HG02759 (cell line): ENCODE measurements around the gene STOM.

Experiments
- ATAC-seq: cut with Tn5 transposase; IDR thresholded peaks from one replicate; pipeline ENCODE4 v1.9.1; 2021; ENCODE audit warnings: mild to moderate bottlenecking, moderate library complexity; ENCODE audit not compliant: unreplicated experiment

STOM gene

DNA sequence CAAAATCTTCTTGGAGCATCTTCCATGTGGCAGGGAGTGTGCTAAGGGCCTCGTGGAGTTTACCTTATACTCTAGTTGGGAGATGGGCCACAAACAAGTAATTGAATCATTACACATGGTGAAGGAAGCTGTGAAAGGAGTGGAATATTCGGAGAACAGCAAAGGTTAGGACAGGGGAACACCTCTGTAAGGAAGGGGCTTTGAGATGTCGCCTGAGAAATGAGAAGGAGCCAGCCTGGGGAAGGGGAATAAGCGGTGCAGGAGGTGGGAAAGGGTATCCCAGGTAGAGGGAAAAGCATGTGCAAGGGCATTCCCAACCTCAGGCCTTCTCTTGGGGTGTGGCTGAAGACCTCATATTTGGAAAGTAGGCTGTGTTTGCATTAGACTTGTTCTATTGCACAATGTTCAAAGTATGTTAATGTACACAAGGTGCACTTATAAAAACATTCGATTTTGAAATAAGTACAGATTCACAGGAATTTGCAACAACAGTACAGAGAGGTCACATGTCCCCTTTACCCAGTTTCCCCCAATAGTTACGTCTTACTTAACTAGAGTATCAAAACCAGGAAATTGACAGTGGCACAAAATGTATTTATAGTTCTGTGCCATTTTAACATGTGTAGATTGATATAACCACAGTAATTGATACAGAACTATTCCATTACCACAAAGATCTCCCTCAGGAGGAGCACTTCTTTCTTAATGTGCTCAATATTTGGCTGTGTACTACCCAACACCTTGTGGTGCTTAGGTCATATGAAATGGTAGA, 2.4 kb upstream of the STOM start:
- ATAC-seq = no peak

DNA sequence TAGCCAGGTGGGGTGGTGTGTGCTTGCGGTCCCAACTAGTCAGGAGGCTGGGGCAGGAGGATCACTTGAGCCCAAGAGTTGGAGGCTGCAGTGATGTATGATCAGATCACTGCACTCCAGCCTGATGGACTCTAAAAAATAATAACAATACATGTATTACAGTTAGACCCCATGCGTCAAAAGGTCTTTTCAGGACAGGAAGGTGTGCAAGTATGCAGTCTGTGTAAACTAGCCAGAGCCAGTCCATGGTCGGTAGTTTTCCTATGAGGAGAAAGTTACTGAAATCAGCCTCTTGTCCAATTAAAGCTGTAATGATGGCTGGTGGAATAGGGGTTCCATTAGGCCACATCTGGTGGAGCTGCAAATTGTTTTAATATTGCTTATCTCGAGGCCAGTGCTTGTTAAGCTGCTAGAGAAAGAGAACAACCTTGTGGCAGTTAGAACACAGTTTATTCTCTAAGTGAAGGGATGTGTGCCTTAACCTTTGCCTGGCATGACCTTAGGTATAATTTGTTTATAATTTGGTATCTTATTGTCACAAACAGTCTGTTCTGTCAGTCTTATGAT, 1.5 kb upstream of the STOM start:
- ATAC-seq = no peak

DNA sequence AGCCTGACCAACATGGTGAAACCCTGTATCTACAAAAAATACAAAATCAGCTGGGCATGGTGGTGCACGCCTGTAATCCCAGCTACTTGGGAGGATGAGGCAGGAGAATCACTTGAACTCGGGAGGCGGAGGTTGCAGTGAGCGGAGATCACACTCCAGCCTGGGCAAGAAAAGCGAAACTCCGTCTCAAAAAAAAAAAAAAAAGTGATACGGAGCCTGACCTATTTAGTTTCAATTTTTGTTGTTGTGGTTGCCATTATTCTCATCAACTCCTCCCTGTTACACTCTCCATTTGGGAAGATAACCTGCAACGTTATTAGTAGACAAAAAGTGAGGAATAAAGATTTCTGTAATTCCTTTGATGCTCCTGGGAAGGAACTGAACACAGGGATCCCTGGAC, 1.3 kb downstream of the STOM start:
- no peak for ATAC-seq

DNA sequence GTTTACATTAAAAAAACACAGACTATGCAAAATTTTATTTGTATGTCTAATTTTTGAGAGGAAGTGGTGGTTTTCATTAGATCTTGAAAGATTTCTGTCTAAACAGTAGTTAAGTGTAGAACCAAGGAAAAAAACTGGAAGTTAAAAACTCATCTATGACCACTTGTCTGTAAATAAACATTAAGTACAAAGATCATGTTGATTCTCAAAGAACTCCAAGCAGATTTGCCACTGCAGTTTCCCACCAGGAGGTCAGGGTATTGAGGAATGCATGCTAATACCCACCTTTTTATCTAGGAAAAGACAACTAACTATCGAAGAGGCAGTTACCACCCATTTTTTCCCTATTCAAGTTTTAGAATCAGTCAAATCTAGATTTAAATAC, 1.9 kb downstream of the STOM start:
- no peak for ATAC-seq

DNA sequence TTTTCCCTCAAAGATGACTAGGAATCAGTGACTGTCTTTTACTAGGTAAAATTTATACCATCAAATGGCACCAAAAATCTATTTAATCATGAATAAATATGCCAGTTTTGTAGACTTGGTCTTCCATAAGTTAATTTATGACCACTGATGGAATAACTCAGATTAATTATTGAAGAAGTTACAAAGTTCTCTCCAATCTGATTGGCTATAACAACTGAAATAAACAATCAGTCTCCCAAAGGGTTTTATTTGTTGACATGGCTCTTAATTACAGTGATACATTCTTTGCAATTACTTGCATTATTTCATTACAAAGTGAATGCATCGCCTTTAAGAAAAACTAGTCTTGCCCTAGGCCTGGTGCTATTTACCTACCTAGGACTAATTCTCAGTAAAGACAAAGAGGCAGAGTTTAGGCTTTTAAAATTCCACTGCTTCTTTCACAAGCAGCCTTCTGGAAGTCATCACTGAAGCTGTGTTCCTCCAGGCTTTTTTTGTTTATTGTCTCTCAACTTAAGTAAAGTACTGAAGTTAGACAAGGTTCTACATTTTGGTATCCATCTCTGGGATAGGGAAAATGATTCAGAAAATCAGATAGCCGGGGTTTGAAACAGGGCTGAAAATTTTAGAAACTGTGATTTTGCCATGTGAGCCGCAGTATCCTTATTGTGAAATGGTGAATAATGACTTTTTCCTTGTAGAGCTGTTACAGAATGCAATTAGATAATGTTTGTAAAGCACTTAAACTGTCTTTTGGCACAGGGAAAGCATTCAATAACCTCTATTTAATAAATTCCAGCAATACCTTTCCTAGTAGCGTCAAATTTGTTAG, 2.5 kb downstream of the STOM start:
- no peak for ATAC-seq

DNA sequence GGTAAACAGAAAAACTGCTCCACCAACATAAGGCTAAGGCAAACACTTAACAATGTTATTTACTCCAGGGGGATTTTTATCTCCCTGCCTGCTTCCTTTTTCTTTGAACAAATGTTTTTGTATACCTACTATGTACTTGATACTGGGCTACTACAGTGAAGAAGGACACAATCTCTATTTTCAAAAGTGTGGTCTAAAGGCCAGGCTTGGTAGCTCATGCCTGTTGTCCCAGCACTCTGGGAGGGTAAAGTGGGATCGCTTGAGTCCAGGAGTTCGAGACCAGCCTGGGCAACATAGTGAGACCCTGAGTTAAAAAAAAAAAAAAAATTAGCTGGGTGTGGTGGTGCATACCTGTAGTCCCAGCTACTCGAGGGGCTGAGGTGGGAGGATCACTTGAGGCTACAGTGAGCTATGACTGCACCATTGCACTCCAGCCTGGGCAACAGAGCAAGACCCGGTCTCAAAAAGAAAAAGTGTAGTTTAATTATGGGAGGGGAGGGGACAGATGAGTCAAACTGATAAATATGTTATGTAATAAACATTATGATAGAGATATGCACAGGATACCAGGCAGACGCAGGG, 3.3 kb downstream of the STOM start:
- ATAC-seq = no peak

DNA sequence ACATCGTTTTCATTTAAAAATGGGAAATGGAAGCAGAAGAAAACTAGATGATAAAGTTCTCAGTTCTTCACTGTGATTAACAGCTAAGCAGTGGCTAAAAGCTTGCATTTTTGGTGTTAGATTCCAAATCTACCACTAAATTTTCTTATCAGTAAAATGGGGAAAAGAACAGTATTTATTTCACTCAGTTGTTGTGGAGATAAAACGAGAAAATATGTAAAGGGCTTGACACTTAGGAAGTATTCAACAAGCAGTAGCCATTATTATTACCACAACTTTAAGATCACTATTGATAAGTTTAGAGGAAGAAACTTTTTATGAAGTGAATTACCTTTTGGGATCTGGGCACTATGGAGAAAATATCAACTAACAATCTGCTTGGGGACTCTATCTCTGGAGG, 4.5 kb downstream of the STOM start:
- ATAC-seq = no peak

DNA sequence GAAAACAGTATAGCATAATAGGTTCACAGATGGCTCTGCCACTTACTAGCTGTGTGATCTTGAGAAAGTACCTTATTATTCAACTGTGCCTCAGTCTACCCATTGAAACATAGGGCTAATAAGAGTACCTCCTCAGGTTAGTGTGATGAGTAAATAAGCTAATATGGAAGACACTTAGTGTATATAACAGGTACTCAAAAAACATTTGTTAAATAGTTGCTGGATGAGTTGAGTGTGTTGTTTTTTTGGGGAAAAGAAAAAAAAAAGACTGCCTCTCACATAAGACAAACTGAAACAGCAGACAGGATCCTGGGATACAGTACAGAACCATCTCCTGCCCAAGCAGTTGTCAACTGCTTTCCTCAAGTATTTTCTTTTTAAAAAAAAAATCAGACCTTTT, 5.2 kb downstream of the STOM start:
- ATAC-seq = no peak

DNA sequence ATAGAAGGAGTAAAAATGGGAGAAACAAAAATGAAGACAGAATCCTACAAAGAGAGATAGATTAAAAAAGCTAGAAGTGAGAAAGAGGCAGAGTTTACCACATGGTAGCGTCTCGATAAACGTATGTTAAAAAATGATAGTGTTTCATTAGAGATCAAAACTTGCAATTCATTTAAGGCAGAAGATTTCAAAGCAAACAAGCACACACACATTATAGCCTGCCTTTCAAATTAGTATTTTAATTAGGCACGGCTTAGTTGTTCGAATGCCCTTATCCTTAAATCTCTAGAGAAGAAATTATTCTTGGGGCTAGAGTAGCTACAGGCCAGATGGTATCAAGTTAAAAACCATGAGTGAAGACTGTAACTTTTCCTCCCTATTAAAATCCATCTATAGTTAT, 6.0 kb downstream of the STOM start:
- no peak for ATAC-seq

DNA sequence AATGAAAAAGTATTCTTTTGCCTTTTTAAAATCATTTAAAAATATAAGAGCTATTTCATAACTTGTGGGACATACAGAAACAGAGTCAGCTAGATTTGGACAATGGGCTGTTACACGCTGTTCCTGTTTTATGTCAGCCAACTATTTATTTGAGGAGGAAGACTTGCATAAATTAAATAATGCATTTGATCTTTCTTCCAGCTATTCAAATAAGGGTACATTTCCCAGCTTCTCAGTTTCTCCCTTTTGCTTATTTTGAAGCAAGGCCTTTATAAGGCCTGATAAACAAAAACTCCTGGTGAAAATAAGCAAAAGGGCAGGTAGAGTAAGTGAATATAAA, 6.5 kb downstream of the STOM start:
- ATAC-seq = no peak

DNA sequence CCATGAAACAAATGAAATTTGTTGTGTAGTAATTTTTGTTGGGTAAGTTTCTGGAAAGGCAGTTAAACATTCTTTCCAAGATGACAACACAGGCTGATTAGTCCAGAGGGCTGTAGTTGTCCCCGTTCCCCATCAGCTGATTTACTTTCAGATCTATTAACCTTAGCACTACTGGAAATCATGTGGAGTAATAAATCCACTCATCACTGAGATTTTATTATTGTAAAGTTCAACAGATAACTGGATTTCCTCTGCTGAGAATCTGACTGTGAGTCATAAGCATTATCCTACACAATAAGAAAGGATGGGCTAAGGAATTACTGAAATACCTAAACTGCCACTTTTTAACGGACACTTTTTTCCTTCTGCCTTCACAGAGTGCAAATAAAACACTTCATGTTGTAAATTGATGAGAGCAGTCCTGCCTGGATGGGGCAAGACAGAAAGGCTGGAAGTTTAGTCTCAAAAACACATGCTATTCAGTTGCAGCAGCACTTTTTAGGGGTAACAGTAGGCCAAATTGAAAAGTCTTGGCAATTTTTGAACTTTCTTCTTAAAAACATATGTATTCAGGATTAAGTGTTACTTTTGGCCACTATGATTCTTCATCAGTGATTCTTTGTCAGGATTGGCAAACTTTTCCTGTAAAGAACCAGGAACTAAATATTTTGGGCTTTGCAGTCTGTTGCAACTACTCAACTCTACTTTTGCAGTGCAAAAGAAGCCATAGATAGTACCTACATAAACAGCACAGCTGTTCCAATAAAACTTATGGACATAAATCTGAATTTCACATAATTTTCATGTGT, 7.0 kb downstream of the STOM start:
- ATAC-seq = no peak

DNA sequence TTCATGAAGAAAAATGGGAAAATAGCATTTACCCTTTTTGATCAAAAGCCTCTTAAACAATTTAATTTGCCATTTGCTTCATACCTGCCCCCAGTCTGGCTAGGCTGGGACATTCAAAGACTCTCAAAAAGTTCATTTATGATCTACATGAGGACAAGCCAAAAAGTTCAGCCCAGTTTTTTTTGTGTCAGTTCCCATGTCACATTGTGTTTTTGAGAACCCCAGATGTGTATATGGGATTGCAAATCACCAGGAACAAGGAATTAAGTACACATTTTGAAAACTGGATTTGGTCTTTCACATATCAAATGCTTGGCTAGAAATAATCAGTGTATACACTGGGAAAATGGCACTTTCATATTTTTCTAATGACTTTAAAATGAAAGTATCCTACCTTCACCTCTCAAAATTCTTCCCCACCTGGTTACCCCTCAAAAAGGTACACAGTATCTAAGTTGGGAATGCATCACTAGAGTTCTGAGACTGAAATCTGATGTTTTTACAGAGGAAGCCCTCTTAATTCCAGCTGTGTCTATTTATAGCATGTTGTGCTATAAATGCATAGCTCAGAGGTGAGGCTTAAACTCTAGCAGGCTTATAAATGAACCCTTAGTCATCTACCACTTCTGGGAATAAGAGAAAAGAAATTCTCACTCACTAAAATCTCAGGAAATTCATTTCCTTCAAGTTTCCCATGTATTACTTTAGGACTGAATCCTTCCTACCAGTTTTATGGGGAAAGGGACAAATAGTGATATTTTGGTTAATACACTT, 9.3 kb downstream of the STOM start:
- ATAC-seq = no peak

DNA sequence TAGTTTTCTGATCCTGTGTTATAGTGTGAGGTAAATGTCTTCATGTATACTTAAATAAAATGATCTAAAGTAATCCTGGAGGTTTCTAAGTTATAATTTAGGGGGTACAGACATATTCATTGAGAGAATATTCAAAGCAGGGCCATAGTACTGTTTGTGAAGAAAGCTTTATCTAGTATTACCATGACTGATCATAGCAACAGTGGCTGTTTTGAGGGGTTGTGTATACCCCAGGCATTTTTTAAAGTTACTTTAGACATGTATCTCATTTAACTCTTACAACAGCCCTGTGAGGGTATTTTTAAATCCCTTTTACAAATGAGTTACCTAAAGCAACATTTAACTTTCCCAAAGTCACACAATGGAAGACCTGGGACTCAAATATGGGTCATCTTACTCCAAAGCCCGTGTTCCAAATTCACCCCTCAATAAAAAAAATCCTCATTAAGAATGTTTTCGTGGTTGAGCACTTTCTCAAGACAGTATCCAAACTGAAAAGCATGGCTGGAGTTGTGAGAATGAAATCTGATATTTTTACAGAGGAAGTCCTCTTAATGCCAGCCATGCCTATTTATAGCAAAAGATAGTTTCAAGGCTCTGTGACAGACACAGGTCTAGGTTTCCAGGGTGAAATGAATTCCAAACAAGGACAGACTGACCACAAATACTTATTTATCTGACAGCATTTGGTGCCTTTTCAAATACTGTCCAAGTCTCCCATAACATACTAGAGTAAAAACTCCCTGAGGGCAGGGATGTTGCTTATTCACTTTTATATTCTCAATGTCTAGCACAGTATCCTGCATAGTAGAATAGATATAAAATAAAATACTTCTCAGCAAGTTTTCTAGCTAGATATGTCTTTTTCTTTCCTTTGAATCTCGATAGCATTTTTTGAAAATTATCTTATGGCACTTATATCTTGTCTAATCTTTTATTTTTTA, 10.4 kb downstream of the STOM start:
- ATAC-seq = peak; percentile 13

DNA sequence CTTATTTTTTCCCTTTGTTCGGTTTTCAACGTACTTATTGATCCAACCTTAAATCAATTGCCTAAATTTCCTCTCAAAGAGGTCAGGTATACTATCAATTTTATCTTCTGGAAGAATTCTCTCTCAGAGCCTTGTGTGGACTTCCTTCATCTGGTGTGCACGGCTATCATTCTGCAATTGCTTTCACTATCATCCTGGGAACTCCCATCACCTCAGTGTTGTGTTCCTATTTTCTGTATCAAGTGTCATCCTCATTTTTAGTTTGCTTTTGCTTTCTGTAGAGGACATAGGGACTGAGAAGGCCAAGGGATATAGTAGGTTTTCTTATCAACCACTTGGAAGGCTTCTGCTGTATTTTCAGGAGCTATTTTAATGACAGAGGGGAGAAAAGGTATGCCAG, 11.3 kb downstream of the STOM start:
- peak; percentile 59 for ATAC-seq

DNA sequence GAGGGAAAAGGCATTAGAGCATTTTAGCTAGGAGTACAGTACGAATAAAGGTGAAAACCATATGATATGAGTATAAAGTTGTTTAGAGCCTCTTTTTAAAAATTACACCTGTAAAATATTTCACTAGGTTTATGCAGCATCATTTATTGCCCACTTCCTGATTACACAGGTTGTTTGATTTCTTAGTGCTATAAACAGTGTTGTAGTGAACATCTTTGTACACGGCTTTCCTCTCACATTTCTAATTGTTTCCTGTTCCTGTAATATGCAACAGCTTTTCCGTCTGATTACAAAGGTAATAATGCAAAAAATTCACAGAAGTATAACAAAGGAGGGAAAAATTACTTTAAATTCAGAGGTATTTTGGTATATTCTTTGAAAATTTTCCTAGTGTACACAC, 13.0 kb downstream of the STOM start:
- no peak for ATAC-seq

DNA sequence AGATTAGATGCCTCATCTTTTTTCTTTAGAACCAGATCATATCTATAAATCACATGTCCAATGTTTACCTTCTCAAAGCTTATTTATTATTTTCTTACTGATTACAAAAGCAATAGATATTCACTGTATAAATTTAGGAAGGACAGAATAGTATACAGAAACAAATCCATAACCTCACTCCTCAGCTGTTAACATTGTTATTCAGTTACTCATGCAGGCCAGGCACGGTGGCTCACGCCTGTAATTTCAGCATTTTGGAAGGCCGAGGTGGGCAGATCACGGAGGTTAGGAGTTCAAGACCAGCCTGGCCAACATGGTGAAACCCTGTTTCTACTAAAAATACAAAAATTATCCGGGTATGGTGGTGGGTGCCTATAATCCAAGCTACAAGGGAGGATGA, 15.3 kb downstream of the STOM start:
- ATAC-seq = no peak

DNA sequence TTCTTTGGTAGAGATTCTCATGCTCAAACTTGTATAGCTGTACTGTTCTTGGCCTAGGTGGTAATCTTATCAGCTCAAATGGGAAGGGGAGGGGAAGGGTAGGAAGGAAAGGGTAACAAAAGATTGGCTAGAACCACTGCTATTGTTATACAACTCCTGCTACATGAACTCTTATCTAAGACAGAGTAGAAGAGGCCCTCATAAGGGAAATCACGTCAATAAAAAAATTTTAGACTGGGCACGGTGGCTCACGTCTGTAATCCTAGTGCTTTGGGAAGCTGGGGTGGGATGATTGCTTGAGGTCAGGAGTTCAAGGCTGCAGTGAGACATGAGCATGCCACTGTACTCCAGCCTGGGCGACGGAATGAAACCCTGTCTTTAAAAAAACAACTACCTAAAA, 15.9 kb downstream of the STOM start:
- ATAC-seq = no peak

DNA sequence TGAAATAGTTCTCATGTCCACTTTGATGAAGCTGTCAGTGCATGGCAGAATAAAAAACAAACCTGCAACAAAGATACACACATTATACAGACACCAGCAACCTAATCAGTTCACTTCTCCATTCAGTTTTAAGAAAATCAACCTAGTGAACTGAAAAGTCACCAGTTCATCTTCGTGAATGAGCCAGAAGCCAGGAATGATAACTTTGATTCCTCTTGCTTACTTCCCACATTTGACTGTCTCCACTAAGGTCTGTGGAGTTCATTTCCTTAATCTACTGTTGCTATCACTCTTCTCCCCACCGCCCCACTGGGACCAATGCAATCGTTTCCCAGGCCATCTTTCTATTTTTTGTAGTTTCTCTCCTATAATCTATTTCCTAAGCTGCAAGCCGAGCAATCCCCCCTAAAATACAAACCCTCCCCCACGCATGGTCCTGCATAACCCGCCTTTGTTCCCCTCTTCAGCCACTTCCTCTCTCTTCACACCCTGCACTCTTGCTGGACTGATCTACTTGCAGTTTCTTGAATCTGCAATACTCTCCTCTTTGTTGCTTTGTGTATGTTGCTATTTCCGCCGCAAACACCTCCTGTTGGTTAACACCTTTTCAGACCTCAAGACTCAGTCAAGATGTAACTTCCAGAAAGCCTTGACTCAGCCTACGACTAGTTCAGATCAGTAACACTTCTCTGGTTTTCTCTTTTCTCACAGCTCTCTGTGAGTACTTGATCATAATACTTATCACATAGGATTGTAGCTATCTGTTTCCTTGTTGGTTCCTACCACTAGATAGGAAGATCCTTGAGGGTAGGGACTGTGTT, 16.6 kb downstream of the STOM start:
- peak; percentile 87 for ATAC-seq
